ENCODE data around the gene PASK.
"Not testable (repeated sequence)": the region's sequence is repeated elsewhere in the genome, so short reads cannot be mapped to it uniquely, and the experiment has no call there.

PASK gene

GRCh38 chr2:241103176-241103595, 46.1 kb downstream of the PASK start:
- DNase-seq (ENCODE audit: low read depth) = no peak

DNA sequence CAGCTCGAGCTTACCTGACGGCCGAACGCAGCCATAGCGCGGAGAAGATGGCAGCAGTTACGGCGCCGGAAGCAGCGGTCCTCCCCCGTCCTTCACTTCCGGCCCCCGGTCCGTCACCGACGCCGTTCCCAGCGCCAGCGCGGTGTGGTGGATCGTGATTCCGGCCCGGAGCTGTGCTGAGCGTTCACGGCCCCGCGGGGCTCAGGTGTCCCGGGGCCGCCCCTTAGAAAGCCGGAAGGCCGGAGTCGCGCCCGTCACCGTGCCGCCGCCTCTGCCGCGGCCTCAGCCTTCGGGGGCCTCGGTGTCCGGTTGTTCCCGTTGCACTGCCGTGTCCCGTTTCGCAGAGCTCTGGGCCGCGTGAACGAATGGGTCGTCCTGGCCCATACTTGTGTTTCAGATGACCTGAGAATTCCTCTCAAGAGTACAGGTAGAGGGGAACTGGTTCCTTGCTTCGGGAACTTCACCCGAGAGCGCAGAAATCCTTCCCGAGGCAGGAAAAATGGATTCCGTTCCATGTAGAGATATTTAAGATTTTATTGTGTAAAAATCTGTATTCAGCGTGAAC, 47.0 kb downstream of the PASK start, which contains the start of gene MTERF4:
Gene MTERF4, minus strand, starts transcription at position 49 of the 565 bp plus-strand sequence. Its CDS starts 14 bp downstream, at position 35.
- DNase-seq (ENCODE audit: low read depth) = no peak

DNA sequence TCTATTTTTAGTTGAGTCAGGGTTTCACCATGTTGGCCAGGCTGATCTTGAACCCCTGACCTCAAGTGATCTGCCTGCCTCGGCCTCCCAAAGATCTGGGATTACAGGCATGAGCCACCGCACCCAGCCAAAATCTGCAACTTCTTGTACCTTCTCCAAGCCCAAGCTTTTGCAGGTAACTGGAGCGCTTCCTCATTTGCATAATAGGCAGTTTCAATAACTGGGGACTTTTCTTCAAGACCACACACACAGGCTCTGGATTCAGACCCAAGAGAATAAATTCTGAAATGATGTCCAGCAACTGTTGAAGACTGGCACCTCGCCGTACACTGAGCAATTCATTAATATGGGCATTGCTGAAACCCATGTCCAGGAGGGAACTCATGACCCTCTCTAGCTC, 50.0 kb downstream of the PASK start:
- no peak for DNase-seq (ENCODE audit: low read depth)

DNA sequence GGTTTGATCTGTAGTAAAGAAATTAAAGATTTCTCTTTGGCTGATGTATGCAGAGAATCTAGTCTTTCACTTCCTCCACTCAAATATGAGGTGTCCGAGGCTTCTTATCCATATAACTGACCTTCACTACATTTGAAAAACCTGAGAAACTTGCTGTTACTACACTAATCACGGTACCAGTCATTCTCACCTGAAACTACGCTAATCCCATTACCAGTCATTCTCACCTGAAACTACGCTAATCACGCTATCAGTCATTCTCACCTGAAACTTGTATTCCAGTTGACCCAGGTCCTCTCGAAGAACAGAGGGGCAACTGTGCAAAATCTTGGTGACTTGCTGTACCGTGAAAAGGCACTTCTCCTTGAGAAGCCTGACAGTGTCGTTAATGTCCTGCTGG, 52.3 kb downstream of the PASK start:
- no peak for DNase-seq (ENCODE audit: low read depth)

DNA sequence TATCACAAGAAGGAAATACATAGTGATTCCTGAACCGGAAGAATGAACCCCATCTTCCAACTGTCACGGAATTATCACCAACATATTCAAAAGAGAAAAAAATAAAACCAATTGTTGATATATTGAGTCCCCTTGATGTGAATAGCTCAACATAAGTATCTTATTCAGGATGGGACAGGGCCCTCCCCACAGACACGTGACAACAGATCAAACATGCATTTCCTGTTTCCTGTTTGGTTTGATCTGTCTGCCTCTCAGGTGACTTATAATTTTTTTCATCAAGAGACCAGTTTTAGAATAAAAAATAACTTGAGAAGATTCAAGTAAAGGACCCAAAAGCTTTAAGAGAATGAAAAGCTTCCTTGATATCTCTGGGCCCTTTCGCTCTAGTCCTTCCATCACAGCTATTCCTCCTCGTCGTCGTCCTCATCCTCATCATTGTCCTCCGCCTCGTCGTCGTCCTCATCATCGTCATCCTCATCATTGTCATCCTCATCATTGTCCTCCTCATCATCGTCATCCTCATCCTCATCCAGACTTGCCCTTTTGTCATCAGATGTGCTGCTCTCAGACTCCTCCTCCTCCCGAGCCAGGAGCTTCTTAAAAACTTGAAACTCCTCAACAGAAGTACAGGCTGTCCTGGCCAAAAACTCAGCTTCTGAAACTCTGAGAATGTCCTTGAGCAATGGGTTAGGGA, 53.5 kb downstream of the PASK start:
- no peak for DNase-seq (ENCODE audit: low read depth)

- DNase-seq (ENCODE audit: low read depth) = no peak
Measured at GRCh38 chr2:241094924-241095420, 54.3 kb downstream of the PASK start.

GRCh38 chr2:241094172-241094571, 55.1 kb downstream of the PASK start:
- no peak for DNase-seq (ENCODE audit: low read depth)

GRCh38 chr2:241093133-241093781, 56.0 kb downstream of the PASK start:
- DNase-seq (ENCODE audit: low read depth) = not testable (repeated sequence)

GRCh38 chr2:241092677-241093076, 56.6 kb downstream of the PASK start:
- no peak for DNase-seq (ENCODE audit: low read depth)

GRCh38 chr2:241091734-241092445, 57.4 kb downstream of the PASK start:
- no peak for DNase-seq (ENCODE audit: low read depth)

DNA sequence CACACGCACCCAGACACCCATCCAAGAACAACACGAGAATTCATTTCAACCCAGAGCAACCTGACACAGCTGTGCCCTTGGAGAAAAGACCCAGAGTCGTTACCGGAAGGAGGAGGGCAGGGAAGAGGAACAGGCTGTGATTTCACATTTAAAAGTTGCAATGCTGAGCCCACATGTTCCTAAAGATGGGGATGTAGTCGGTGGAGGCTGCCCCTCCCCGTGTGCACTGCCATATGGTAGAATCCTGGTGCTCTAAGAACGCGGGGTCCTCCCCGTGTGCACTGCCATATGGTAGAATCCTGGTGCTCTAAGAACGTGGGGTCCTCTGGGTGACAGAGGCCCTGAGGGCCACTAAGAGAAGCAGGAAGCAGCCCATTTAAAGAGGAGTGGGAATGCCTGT, 58.1 kb downstream of the PASK start:
- no peak for DNase-seq (ENCODE audit: low read depth)

DNA sequence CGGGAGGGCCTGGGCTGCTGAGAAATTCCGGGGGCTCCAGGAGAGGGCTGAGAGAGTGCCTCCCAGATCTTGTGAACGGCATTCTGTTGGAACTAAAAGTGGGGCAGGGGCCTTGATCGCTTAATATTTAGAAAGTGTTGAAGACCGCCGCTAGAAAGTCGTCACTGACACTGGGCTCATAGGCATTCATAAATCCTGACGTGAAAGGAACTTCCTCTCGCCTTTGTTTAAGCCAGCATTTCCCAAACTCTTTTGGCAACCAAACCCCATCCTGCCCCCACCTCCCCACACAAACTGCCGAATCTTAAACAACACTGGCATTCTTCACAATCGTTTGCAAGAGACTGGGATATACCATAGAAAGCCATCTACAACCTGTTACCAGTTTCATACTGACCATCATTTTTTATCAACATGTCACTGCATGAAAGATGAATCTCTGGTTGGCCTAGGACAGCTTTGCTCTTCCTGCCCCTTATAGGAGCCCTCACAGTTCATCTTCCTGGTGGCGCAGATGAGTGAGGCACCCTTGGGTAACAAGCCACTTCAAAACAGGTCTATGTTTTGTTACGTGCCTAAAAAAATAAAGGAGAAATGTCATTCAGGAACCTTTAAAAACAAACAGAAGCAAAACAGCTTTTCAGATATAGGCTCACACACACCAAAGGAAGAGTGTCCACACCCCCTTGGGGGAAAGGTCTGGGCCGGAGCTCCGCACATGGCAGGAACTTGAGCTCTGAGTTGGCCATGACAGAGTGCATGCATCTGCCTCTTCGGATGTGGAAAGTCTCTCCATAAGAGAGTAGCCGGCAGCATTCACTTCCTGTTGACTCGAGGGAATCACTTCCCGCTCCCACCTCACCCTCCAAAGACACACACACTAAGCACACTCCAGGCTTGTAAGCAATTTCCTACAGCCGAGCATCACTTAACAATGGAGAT, 60.2 kb downstream of the PASK start:
- no peak for DNase-seq (ENCODE audit: low read depth)

DNA sequence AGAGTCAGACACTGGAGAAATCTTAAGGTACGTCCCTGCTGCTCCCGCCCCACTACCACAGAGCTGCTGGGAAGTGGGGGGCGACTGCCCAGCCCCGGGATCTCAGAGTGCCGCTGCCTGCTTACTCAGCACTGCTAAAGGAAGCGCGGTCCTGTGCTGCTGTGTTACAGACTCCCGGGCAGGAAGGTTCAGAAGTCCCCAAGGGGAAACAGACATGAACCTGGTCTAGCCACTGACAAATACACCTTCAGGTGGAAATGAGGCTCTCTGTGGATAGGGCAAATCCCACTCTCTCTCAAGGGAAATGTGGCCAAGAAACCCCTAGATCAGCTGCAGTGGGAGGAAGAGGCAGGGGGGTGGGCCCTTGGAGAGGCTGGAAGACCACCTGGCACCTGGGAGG, 60.9 kb downstream of the PASK start:
- no peak for DNase-seq (ENCODE audit: low read depth)

- DNase-seq (ENCODE audit: low read depth) = no peak
Measured at GRCh38 chr2:241087420-241088268, 61.6 kb downstream of the PASK start.

DNA sequence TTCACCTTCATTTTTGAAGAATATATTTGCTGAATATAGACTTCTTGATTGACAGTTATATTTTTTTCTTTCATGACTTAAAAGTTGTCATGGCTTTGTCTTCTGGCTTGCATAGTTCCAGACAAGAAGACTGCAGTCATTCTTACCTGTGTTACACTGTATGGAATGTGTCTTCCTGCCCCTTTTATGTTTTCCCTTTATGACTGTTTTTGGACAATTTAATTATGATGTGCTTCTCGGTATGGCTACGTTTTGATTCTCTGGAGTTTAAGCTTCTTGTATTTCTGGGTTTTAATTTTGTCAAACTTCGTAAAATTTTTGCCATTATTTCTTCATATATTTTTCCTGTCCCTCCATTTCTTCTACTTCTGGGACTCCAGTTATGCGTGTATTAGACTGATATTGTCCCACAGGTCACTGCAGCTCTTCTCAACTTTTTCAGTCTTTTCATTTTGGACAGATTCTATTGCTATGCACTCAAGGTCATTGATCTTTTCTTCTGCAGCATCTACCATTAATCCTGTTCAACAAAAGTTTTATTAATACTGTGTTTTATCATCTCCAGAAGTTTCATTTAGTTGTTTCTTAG, 64.3 kb downstream of the PASK start:
- DNase-seq (ENCODE audit: low read depth) = no peak

DNA sequence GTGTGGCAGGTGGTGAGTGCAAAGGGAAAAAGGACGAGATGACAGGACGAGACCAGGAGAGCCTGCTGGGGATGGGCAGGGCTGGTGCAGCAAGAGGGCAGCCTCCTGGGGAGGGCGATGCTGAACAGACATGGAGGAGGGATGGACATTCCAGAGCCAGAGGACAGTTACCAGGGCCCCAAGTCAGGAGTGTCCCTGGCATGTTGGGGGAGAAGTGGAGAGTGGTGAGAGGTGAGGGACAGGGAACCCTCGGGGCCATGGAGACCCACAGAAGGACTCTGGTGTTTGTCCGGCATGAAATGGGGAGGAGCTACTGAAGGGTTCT, 66.2 kb downstream of the PASK start:
- no peak for DNase-seq (ENCODE audit: low read depth)

DNA sequence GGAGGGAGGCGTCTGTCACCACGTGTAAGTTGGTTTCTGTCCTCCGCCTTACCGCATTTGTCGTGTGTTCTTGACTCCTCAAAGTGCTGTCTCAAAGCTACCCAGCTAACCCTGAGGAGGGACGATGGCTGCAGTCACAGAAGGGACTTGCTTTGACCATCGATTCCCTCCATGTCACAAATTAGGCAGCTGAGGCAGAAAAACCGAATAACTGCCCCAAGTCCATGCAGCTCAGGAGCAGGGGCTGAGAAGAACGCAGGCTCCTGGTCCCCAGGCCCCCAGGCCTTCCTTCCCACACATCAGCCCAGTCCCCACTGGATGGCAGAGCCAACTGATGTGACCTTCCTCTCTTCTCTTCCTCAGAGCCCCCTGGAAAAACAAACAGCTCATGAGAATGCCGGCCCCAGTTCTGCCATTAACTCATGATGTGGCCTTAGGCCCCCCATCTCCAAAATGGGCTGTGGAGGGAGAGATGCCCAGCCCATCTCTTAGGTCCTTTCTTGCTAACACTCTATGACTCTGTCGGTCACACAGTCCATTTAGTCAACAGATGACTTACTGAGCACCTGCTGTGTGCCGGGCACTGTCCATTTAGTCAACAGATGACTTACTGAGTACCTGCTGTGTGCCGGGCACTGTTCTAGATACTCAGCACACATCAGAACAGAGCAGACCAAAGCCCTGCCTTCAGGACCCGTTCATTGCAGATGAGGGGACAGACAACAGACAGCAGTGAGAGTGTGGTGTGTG, 66.8 kb downstream of the PASK start:
- no peak for DNase-seq (ENCODE audit: low read depth)

GRCh38 chr2:241081643-241082340, 67.5 kb downstream of the PASK start:
- no peak for DNase-seq (ENCODE audit: low read depth)

DNA sequence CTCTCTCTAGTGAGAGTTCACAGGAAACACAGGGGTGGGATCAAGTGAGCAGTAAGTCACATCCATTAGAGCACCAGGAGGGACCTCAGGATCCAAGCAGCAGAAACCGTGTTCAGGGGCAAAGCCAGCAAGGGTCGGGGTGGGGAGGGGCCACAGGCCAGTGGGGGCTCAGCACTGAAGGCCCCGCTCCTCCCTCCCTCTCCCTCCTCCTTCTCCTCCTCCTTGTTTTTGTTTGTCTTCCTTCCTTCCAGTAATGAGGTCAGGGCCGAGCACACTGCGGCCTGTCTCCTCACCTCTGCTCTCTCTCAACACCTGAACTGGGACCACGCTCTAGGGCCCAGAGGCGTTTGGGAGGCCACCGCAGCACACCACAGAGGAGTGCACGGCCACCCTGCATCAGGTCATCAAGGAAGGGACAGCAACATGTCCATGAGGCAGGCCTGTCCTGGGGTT, 68.1 kb downstream of the PASK start:
- DNase-seq (ENCODE audit: low read depth) = no peak
